Natural killer cell treated with Interleukin-12 subunit alpha and Interleukin-12 subunit beta and Interleukin-15 and Interleukin-18, amount 100 ng/mL, for 72 hours (primary cell): Measurements from ENCODE around the gene TUBB2A. TPM values are rescaled to one million over a fixed set of nuclear protein-coding genes. Genes with fewer than 3 reads are reported as not detected.
"Not testable (repeated sequence)": the region's sequence is repeated elsewhere in the genome, so short reads cannot be mapped to it uniquely, and the experiment has no call there.

Experiments used
- ATAC-seq, 2 donors: fragments of 150-1000 bp; cut with Tn5 transposase in 1 of 2; sonication (Bioruptor Pico), chemical (Tn5 transposase) in 1 of 2; 2 replicates each; pipeline ENCODE4 v1.10.0; 2021
- DNase-seq: peaks from one replicate; pipeline ENCODE4 v3.0.0; 2022; ENCODE audit warnings: low spot score
- H3K27ac Mint-ChIP-seq, 2 donors: 1 replicate in 1 of 2; 2 replicates in 1 of 2; pipeline ENCODE4 v1.8.0; 2022; ENCODE audit warnings: mixed read lengths in 2 of 2, mild to moderate bottlenecking in 1 of 2, moderate library complexity in 1 of 2
- H3K27me3 Mint-ChIP-seq, 2 donors: 1 replicate in 1 of 2; 2 replicates in 1 of 2; pipeline ENCODE4 v1.8.0; 2022; ENCODE audit warnings: mixed read lengths in 2 of 2
- H3K36me3 Mint-ChIP-seq: one replicate; pipeline ENCODE4 v1.8.0; 2022; ENCODE audit warnings: mixed read lengths
- H3K4me1 Mint-ChIP-seq, 2 donors: 1 replicate in 1 of 2; 2 replicates in 1 of 2; pipeline ENCODE4 v1.8.0; 2022; ENCODE audit warnings: low read depth in 2 of 2, mixed read lengths in 2 of 2, mild to moderate bottlenecking in 1 of 2
- H3K4me3 Mint-ChIP-seq: one replicate; pipeline ENCODE4 v1.8.0; 2022; ENCODE audit warnings: mixed read lengths
- H3K9me3 Mint-ChIP-seq: 2 replicates; pipeline ENCODE4 v1.8.0; 2022; ENCODE audit warnings: mixed read lengths
- total RNA-seq, 2 donors: library from RNA; stranded (reverse); gene quantifications; one replicate each; pipeline ENCODE4 v1.2.3, GENCODE V29; 2022

Gene TUBB2A
- total RNA-seq, 2 donors from 2014 or later: 1.7 to 5.8 TPM

DNA sequence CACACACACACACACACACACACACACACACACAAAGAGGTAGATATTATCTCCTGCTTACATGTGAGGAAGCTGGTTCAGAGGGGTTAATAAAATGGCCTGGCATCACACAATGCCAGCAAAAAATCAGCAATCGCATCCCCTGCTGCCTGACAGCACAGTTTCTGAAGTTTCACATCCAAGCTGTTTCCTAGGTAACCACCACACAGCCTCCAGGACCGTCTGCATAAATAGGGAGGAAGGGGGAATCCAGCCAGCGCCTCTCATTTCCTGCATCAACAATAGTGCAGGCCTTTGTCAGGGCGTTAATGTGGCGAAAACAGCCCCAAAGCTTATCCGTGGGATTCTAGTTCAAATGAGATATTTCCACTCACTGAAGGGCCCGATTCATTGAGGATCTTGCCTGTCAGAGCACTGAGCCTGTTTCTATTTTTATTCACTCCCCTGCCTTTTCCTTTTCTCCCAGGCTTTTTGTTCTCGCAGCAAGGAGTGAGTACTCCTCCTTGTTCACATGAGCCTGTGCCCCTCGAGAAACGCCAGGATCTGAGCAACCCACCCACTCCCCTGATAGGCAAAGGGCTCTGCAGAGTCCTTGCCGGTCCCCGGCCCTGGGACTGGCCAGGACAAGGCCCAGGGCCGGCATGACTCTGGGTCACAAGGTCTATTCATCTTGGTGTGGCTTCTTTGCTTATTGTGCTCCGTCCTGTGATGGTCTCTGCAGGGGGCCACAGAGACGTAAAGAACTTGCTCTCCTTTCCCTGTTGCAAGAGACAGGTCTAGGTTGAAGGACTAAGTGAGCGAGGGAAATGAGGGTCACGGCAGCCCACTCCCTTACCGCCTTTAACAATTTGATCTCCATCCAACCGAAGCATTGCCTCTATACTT lies 37.4 kb upstream of the TUBB2A start:
- peaks cover 6 to 13% of the 10 kb centered on the region in 2 donors for H3K27me3 Mint-ChIP-seq
- ATAC-seq: no peak
- H3K9me3 Mint-ChIP-seq: peaks cover 4% of the 10 kb centered on the region
- no peak overlapping the region for H3K27ac Mint-ChIP-seq
- no peak for DNase-seq
- no peaks in the 10 kb centered on the region for H3K4me1 Mint-ChIP-seq
- no peaks in the 10 kb centered on the region for H3K36me3 Mint-ChIP-seq
- H3K4me3 Mint-ChIP-seq: no peak overlapping the region

DNA sequence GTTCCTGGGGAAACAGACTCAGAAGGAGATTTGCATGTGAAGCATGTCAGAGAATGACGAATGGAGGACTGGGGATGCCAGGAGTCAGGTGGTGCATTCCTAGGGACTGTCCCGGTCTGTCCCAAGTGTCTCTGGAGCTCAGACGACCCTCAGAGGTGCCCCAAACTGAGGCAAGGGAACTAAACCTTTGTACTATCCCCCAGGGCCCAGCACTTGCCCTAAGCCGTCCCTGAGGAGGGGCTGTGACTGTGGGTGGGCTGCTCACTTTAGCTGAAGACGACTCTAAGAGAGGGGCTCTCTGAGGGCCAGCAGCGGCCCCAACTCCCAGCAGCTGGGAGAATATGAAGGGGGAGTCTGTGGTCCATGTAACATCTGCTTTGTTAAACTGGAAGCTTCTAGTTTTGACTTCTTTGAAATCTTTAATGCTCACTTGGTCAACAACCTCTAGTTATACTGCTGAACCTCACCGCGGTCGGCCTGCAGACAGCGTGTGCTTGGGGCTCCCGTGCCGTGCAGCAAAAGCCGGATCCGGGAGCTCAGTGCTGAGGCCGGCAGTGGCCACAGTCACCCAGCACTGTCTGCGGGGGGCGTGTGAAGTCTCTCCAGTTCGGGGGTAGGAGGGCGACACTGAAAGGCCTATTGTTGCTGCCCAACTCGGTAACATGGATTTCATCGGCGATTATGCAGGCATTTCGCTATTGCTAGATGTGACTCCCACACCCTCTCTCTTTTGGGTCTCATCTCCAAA lies 35.9 kb upstream of the TUBB2A start:
- peaks cover 12 to 13% of the 10 kb centered on the region in 2 donors for H3K27me3 Mint-ChIP-seq
- H3K9me3 Mint-ChIP-seq: no peaks in the 10 kb centered on the region
- H3K4me1 Mint-ChIP-seq: no peaks in the 10 kb centered on the region
- ATAC-seq (no peak), DNase-seq (no peak)
- H3K36me3 Mint-ChIP-seq: no peaks in the 10 kb centered on the region
- no peak overlapping the region for H3K27ac Mint-ChIP-seq
- H3K4me3 Mint-ChIP-seq: no peak overlapping the region

DNA sequence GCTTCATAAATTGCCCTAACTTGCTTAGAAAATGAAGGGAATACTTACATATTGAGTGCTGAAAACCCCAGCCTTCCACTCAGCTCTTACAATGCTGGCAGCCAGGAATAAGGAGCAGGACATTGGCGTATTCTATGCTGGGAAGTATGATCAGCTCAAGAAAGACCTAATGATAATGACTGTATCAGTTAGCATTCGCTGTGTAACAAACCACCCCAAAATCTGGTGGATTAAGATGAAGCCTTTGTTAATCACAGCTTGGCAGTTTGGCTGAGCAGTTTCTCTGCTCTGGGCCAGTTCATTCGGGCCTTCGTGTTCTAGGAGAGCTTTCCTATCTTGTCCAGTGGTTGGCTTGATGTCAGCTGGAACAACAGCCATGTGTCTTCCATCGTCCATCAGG lies 33.4 kb upstream of the TUBB2A start:
- Mint-ChIP-seq H3K4me3 (no peak overlapping the region), H3K9me3 (no peaks in the 10 kb centered on the region), H3K36me3 (no peaks in the 10 kb centered on the region), H3K27ac (no peak overlapping the region), H3K4me1 (no peaks in the 10 kb centered on the region), H3K27me3 (peaks cover 18 to 21% of the 10 kb centered on the region in 2 donors)
- no peak for ATAC-seq
- no peak for DNase-seq

DNA sequence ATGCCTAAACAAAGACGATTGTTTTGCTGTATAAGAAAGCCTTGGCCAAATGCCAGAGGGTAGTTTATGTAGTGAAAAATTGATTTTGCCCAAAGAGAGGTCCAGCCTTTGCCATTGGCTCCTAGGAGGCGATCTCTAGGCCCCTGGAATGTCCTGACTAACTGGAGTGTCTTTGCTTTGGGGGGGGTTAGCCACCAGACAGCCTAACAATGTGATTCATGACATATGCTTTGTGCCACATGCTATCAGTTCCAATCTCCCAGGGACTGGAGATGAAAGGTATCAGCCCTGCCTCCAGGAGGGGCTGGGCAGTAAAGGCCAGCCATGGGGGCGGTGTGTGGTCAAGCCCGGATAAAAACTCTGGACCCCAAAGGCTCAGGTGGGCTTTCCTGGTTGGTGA lies 32.7 kb upstream of the TUBB2A start:
- no peaks in the 10 kb centered on the region for H3K9me3 Mint-ChIP-seq

DNA sequence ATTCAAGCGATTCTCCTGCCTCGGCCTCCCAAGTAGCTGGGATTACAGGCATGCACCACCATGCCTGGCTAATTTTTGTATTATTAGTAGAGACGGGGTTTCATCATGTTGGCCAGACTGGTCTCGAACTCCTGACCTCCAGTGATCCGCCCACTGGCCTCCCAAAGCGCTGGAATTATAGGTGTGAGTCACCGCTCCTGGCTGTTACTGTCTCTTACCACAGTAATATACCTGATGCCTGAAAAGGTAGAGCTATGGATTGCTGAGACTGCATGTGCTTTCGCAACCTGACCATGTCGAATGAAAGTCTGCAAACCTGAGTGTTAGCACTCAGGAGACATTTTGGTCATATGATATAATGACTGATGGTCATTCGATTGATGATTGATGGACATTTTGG lies 31.8 kb upstream of the TUBB2A start:
- H3K27me3 Mint-ChIP-seq: peaks cover 21 to 35% of the 10 kb centered on the region in 2 donors
- not testable (repeated sequence) for H3K36me3 Mint-ChIP-seq, H3K4me1 Mint-ChIP-seq, H3K4me3 Mint-ChIP-seq, DNase-seq, H3K27ac Mint-ChIP-seq, H3K9me3 Mint-ChIP-seq, ATAC-seq

More for the DNA sequence above, 32.7 kb upstream of the TUBB2A start:
- Mint-ChIP-seq H3K4me3 (no peak overlapping the region), H3K4me1 (no peaks in the 10 kb centered on the region), H3K27ac (no peak overlapping the region), H3K27me3 (peaks cover 21 to 27% of the 10 kb centered on the region in 2 donors), H3K36me3 (no peaks in the 10 kb centered on the region)
- ATAC-seq: no peak
- no peak for DNase-seq

DNA sequence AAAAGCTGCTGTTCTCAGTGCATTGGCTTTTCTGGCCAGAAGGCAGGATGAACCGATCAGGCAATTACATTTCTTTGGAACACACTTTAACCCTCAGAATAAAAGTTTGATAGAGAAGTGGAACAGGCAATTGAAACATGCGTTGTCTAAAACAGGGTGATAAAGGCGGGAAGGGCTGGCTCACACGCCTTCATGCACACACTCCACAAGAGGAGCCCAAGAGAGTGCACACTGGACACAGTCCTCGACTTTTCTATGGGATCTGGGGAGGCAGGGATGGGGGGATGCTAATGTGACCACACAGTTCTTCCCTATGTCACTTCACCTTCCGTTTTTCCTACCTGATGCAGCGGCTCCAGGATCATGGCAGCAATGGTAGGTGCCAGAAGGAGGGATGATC lies 30.9 kb upstream of the TUBB2A start:
- DNase-seq: no peak
- Mint-ChIP-seq H3K36me3 (no peaks in the 10 kb centered on the region), H3K4me1 (no peaks in the 10 kb centered on the region), H3K27ac (no peak overlapping the region), H3K27me3 (peaks cover 21 to 44% of the 10 kb centered on the region in 2 donors), H3K4me3 (no peak overlapping the region), H3K9me3 (no peaks in the 10 kb centered on the region)
- ATAC-seq: no peak

DNA sequence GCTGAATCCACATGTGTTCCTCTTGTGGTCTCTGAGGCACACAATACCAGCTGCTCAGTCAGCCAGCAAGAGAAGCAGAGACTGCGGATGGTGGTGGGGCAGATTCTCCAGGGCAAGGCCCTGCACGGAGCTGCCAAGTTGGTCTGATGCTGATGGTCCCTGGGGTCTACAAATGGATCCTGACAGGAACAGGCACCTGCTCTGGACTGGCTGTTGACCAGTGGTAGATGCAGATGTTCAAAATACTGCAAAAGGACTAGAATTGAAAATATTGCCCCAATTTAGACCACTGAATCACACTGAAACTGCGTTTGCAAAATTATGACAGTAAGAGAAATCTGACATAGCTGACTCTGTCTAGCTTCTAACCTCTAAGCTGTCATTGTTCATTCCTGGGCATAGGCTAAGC lies 29.6 kb upstream of the TUBB2A start:
- Mint-ChIP-seq H3K27me3 (peaks cover 23 to 42% of the 10 kb centered on the region in 2 donors), H3K9me3 (no peaks in the 10 kb centered on the region), H3K27ac (no peak overlapping the region), H3K36me3 (no peaks in the 10 kb centered on the region), H3K4me3 (no peak overlapping the region), H3K4me1 (no peaks in the 10 kb centered on the region)
- DNase-seq (no peak), ATAC-seq (no peak)

DNA sequence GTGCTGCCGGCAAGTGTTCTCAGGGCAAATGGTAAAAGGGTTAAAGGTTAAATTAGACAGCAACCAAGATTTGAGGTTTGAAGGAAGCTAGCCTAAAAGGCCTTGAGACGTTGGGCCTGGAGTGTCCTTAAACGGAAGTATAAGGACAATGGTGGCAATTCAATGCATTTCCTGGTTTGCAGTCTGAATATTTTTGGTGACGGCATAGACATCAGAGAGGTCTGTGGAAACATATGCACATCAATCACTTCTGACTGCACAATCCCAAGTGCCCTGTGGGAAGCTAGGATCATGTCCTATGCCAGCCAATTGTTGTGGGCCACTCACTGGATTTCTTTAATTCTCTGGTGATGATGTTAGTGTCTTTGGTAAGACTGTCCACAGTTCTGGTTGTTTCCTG lies 25.7 kb upstream of the TUBB2A start:
- Mint-ChIP-seq H3K4me3 (no peak overlapping the region), H3K4me1 (no peaks in the 10 kb centered on the region), H3K27ac (no peak overlapping the region), H3K36me3 (no peaks in the 10 kb centered on the region), H3K27me3 (peaks cover 20 to 32% of the 10 kb centered on the region in 2 donors), H3K9me3 (no peaks in the 10 kb centered on the region)
- no peak for ATAC-seq
- DNase-seq: no peak

DNA sequence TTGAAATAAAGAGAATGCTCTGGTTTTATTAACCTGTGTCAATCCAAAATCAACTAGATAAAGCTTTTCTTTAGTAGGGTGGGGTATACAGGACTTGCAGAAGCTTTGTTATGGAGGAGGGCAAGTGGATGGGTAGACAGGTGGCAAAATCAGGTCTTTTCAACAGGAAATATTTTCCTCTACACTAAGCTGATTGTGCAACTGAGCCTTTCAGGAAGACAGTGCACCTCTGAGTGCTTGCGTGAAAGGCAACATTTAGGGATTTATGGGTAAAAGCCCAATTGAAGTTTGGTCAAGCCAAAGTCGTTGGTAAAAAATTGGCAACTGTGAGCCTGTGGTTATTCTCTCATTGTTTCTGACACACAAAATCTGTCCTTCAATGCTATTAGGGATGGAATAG lies 23.8 kb upstream of the TUBB2A start:
- no peak for DNase-seq
- Mint-ChIP-seq H3K36me3 (no peaks in the 10 kb centered on the region), H3K9me3 (no peaks in the 10 kb centered on the region), H3K27me3 (peaks cover 17 to 27% of the 10 kb centered on the region in 2 donors), H3K4me1 (no peaks in the 10 kb centered on the region), H3K4me3 (no peak overlapping the region), H3K27ac (no peak overlapping the region)
- ATAC-seq: no peak

DNA sequence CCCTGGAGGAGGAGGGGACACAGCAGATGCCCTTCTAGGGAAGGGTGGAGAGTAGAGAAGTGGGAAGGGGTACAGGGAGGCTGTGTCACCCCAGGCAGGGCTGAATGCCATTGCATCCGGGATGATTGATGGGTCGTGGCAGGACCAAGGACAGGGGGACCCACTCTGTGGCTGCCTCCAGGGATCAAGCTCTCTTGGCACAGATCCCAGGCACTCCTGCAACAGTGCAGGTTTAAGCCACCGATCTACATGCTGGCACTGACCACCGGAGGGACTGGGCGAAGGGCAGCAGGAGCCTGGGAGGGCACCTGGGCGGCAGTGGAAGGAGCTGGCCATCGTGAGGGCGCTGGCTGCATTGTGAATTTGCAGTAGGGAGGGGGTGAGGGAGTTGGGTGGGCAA lies 22.6 kb upstream of the TUBB2A start:
- peak; percentile 33 to 36 for ATAC-seq
- H3K4me3 Mint-ChIP-seq: peak overlapping the region; percentile 36
- H3K27ac Mint-ChIP-seq, H3K9me3 Mint-ChIP-seq, DNase-seq, H3K36me3 Mint-ChIP-seq, H3K4me1 Mint-ChIP-seq: not testable (repeated sequence)
- peaks cover 17 to 18% of the 10 kb centered on the region in 2 donors for H3K27me3 Mint-ChIP-seq

DNA sequence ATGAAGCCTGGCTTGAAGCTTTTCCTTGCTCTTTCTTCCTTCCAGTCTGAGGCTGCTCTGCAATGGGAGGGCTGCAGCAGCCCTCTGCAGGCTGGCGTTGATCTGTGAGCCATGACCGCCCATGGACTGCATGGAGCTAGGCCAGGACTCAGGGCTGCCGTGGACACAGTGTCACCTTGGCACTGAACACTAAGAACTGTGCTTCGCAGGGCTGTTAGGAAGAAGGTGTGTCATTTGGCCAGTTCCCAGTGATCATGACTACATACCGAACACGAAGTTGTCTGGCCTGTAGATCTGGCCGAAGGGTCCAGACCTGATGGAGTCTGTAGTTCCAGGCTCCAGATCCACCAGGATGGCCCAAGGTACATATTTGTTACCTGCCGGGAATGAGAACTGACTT lies 21.3 kb upstream of the TUBB2A start:
- not testable (repeated sequence) for H3K4me3 Mint-ChIP-seq, H3K9me3 Mint-ChIP-seq, H3K4me1 Mint-ChIP-seq, ATAC-seq, H3K36me3 Mint-ChIP-seq, DNase-seq, H3K27ac Mint-ChIP-seq
- peaks cover 4 to 18% of the 10 kb centered on the region in 2 donors for H3K27me3 Mint-ChIP-seq

DNA sequence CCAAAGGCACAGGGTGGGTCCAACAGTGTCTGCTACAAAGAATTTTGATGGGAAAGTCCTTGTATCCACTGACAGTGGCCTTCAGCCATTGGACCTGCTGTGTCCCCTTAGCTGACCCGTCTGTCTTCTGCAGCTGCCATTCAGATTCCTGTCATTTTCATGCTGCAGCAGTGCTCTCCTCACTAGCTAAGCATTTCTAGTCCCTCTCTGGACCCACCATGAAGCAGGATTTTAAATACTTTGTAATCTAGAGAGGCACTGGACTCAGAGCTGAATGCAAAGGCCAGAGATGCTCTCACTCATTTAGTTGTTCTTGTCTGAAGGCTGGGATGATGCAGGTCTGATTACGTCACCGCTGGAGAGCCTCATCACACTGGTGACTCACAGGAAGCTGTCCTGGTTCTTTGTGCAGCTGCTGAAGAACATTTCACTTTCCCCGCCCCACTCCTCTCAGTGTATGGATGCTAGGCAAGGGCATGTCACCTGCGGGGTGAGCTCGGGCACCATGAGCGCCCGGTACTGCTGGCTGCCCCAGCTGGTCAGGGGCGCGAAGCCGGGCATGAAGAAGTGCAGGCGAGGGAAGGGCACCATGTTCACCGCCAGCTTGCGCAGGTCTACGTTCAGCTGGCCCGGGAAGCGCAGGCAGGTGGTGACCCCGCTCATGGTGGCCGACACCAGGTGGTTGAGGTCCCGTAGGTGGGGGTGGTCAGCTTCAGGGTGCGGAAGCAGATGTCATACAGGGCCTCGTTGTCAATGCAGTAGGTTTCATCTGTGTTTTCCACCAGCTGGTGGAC lies 19.4 kb upstream of the TUBB2A start:
- peak; percentile 83 to 86 for ATAC-seq
- Mint-ChIP-seq H3K36me3 (no peaks in the 10 kb centered on the region), H3K4me1 (no peaks in the 10 kb centered on the region), H3K27ac (no peak overlapping the region), H3K27me3 (peaks cover 0 to 19% of the 10 kb centered on the region in 2 donors), H3K9me3 (no peaks in the 10 kb centered on the region), H3K4me3 (no peak overlapping the region)
- no peak for DNase-seq

DNA sequence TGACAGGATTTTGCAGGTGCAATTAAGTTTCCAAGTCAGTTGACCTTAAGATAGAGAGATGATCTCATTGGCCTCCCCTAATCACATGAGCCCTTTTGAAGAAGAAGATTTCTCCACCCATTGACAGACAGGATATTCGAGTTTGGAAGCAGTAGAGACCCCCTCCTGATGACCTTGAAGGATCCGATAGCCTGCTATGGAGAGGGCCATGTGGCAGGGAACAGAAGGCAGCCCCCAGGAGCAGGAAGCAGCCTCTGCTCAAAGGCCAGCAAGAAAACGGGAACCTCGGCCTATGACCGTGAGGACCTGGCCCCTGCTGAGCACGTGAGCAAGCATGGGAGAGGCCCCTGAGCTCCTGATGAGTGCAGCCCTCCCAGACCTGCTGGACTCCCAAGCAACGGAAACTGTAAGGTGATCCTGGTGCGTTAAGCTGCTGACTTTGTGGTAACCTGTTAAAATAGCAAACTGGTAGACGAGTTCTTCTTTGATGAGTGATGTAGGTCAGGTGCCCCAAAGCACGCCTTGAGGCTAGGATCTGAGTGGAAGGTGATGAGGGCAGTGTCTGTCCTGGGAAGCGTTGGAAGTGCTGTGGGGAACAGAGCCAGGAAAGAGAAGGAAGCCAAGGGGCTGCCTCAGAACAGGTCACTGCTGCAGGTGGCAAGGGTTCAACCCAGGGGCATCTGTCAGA lies 18.5 kb upstream of the TUBB2A start:
- no peaks in the 10 kb centered on the region for H3K4me1 Mint-ChIP-seq
- H3K36me3 Mint-ChIP-seq: no peaks in the 10 kb centered on the region
- peaks cover 0 to 17% of the 10 kb centered on the region in 2 donors for H3K27me3 Mint-ChIP-seq
- no peak for ATAC-seq
- H3K4me3 Mint-ChIP-seq: no peak overlapping the region
- no peak for DNase-seq
- no peaks in the 10 kb centered on the region for H3K9me3 Mint-ChIP-seq
- no peak overlapping the region for H3K27ac Mint-ChIP-seq
